DOHH2 (cell line): ENCODE results near the gene KCTD17.

Experiments used
- H3F3A ChIP-seq: fragments of 200-600 bp; sonication (generic), shearing (Covaris generic); 2 replicates; pipeline ENCODE4 v1.6.0; 2016; ENCODE audit warnings: antibody characterized with exemption, mild to moderate bottlenecking; ENCODE audit not compliant: control insufficient read depth, insufficient read depth
- H3K27ac ChIP-seq: fragments of 200-600 bp; sonication (generic); 2 replicates; pipeline ENCODE4 v1.5.1; 2014; ENCODE audit warnings: low read depth, mild to moderate bottlenecking, low read length, moderate library complexity
- H3K27me3 ChIP-seq: fragments of 200-600 bp; sonication (generic); 2 replicates; pipeline ENCODE4 v1.6.1; 2014; ENCODE audit warnings: mild to moderate bottlenecking, low read length, mixed read lengths; ENCODE audit not compliant: control insufficient read depth
- H3K36me3 ChIP-seq: fragments of 200-600 bp; sonication (generic); 2 replicates; pipeline ENCODE4 v1.6.1; 2014; ENCODE audit warnings: mild to moderate bottlenecking, low read length, moderate library complexity, mixed read lengths; ENCODE audit not compliant: control insufficient read depth
- H3K4me1 ChIP-seq: fragments of 200-600 bp; sonication (generic); 2 replicates; pipeline ENCODE4 v1.6.1; 2014; ENCODE audit warnings: mild to moderate bottlenecking, low read length, mixed read lengths; ENCODE audit not compliant: control insufficient read depth
- H3K4me2 ChIP-seq: fragments of 200-600 bp; sonication (generic); 2 replicates; pipeline ENCODE4 v1.6.0; 2014; ENCODE audit warnings: mild to moderate bottlenecking, low read length, moderate library complexity
- H3K4me3 ChIP-seq: fragments of 200-600 bp; sonication (generic); 2 replicates; pipeline ENCODE4 v1.5.1; 2014; ENCODE audit warnings: mild to moderate bottlenecking, low read length, mixed read lengths
- H3K79me2 ChIP-seq: fragments of 200-600 bp; sonication (generic); 2 replicates; pipeline ENCODE4 v1.6.1; 2014; ENCODE audit warnings: mild to moderate bottlenecking, low read length, mixed read lengths; ENCODE audit not compliant: control insufficient read depth
- H3K9me2 ChIP-seq: fragments of 200-600 bp; sonication (generic); replicated peaks from 2 replicates; pipeline ENCODE4 v1.6.1; 2014; ENCODE audit warnings: mild to moderate bottlenecking, low read length, mixed read lengths; ENCODE audit not compliant: control insufficient read depth
- H3K9me3 ChIP-seq: fragments of 200-600 bp; sonication (generic); 2 replicates; pipeline ENCODE4 v1.6.1; 2014; ENCODE audit warnings: antibody characterized with exemption, low read length, mixed read lengths; ENCODE audit not compliant: control insufficient read depth, insufficient read depth
- H4K20me1 ChIP-seq: fragments of 200-600 bp; sonication (generic); 2 replicates; pipeline ENCODE4 v1.6.0; 2014; ENCODE audit warnings: low read depth, mild to moderate bottlenecking, antibody characterized with exemption, low read length, moderate library complexity; ENCODE audit not compliant: control insufficient read depth, insufficient read depth
- EZH2phosphoT487 ChIP-seq: fragments of 200-600 bp; sonication (generic); IDR thresholded peaks from 2 replicates; pipeline ENCODE4 v1.6.1; 2017; ENCODE audit warnings: borderline replicate concordance, mild to moderate bottlenecking, antibody characterized with exemption, low read length, moderate library complexity, mixed read lengths
- TF ChIP-seq, protein P1 (sequence below): fragments of 200-600 bp; sonication (generic); IDR thresholded peaks from one replicate; pipeline ENCODE4 v1.5.1; 2014; ENCODE audit warnings: antibody characterized with exemption, mild to moderate bottlenecking, low read depth, low read length; ENCODE audit not compliant: poor library complexity, severe bottlenecking

The KCTD17 gene

GRCh38 chr22:37056246-37056645 lies 4.7 kb downstream of the KCTD17 start:
- no peaks in the 10 kb centered on the region for H3K27me3 ChIP-seq
- H3K4me1 ChIP-seq = peaks cover 9% of the 10 kb centered on the region
- H3K4me3 ChIP-seq = no peak overlapping the region
- TF ChIP-seq EZH2phosphoT487 = no peak
- TF ChIP-seq, protein P1, sequence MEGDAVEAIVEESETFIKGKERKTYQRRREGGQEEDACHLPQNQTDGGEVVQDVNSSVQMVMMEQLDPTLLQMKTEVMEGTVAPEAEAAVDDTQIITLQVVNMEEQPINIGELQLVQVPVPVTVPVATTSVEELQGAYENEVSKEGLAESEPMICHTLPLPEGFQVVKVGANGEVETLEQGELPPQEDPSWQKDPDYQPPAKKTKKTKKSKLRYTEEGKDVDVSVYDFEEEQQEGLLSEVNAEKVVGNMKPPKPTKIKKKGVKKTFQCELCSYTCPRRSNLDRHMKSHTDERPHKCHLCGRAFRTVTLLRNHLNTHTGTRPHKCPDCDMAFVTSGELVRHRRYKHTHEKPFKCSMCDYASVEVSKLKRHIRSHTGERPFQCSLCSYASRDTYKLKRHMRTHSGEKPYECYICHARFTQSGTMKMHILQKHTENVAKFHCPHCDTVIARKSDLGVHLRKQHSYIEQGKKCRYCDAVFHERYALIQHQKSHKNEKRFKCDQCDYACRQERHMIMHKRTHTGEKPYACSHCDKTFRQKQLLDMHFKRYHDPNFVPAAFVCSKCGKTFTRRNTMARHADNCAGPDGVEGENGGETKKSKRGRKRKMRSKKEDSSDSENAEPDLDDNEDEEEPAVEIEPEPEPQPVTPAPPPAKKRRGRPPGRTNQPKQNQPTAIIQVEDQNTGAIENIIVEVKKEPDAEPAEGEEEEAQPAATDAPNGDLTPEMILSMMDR = no peak
- no peaks in the 10 kb centered on the region for H3K9me2 ChIP-seq
- no peaks in the 10 kb centered on the region for H4K20me1 ChIP-seq
- no peak overlapping the region for H3K27ac ChIP-seq
- H3F3A ChIP-seq = no peaks in the 10 kb centered on the region
- H3K79me2 ChIP-seq = no peaks in the 10 kb centered on the region
- no peaks in the 10 kb centered on the region for H3K36me3 ChIP-seq
- no peaks in the 10 kb centered on the region for H3K9me3 ChIP-seq
- H3K4me2 ChIP-seq = no peak overlapping the region

GRCh38 chr22:37057226-37057625 lies 5.7 kb downstream of the KCTD17 start:
- H4K20me1 ChIP-seq = no peaks in the 10 kb centered on the region
- H3K27ac ChIP-seq = no peak overlapping the region
- no peaks in the 10 kb centered on the region for H3K9me2 ChIP-seq
- no peaks in the 10 kb centered on the region for H3K9me3 ChIP-seq
- no peak overlapping the region for H3K4me3 ChIP-seq
- H3K79me2 ChIP-seq = no peaks in the 10 kb centered on the region
- H3K4me1 ChIP-seq = peaks cover 5% of the 10 kb centered on the region
- TF ChIP-seq, protein P1 = no peak
- TF ChIP-seq EZH2phosphoT487 = no peak
- H3K36me3 ChIP-seq = no peaks in the 10 kb centered on the region
- no peaks in the 10 kb centered on the region for H3K27me3 ChIP-seq
- H3F3A ChIP-seq = no peaks in the 10 kb centered on the region
- no peak overlapping the region for H3K4me2 ChIP-seq

- no peaks in the 10 kb centered on the region for H3K4me1 ChIP-seq
Observed at GRCh38 chr22:37057796-37058510, 6.4 kb downstream of the KCTD17 start.

More at GRCh38 chr22:37057796-37058510, 6.4 kb downstream of the KCTD17 start:
- Histone ChIP-seq H3K9me3 (no peaks in the 10 kb centered on the region), H3K36me3 (no peaks in the 10 kb centered on the region), H3K4me3 (no peak overlapping the region), H3K9me2 (no peaks in the 10 kb centered on the region), H3K79me2 (no peaks in the 10 kb centered on the region), H3F3A (no peaks in the 10 kb centered on the region), H3K4me2 (no peak overlapping the region), H3K27ac (no peak overlapping the region), H4K20me1 (no peaks in the 10 kb centered on the region), H3K27me3 (no peaks in the 10 kb centered on the region)
- no peak for TF ChIP-seq EZH2phosphoT487
- TF ChIP-seq, protein P1 = no peak
